ENCODE data around the gene SUSD3.

The SUSD3 gene

GRCh38 chr9:93072383-93072795, 13.9 kb downstream of the SUSD3 start:
- in situ Hi-C loops (cut with HindIII; ENCODE audit: low sequenced_read_pairs): no loop called here

- in situ Hi-C loops (cut with HindIII; ENCODE audit: low sequenced_read_pairs): no loop called here
Observed at GRCh38 chr9:93076101-93076791, 17.7 kb downstream of the SUSD3 start.

GRCh38 chr9:93076792-93077128, 18.3 kb downstream of the SUSD3 start:
- in situ Hi-C loops (cut with HindIII; ENCODE audit: low sequenced_read_pairs): no loop called here

DNA sequence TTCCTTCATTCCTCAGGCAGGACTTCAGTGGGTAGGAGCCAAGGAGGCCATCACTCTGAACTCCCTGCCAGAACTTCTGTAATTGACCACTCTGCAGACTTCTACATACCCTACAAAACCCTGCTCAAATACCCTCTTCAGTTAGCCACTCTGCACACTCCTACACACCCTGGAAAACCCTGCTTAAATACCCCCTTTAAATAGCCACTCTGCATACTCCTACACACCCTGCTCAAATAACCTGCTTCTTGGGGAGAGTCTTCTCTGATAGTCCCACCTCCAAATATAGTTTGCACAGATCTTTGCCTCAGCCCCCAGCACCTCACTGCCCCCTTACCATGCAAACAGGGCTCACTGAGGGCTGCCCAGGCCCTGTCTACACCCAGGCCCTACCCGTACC, 18.9 kb downstream of the SUSD3 start:
- in situ Hi-C loops (cut with HindIII; ENCODE audit: low sequenced_read_pairs): no loop called here

GRCh38 chr9:93077811-93078210, 19.3 kb downstream of the SUSD3 start:
- in situ Hi-C loops (cut with HindIII; ENCODE audit: low sequenced_read_pairs): no loop called here

GRCh38 chr9:93079371-93079770, 20.9 kb downstream of the SUSD3 start:
- in situ Hi-C loops (cut with HindIII; ENCODE audit: low sequenced_read_pairs): no loop called here

DNA sequence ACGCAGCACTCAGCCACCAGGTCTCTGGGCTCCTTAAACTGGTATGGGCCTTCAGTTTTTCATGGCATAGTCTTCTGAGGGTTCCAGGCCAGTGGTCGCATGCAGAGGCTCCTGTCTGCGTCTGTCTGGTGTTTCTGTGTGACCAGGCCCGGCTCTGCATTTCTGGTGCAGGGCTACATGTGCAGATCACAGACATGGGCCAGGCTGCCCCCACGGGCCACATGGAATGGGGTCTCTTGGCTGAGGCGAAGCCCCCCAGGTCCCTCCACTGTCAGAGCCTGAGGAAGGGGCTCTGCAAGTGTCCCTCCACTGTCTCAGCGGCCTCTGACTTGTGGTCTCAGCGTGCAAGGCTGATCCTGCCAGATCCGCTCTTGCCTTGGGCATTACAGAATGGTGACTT, 21.9 kb downstream of the SUSD3 start:
- in situ Hi-C loops (cut with HindIII; ENCODE audit: low sequenced_read_pairs): no loop called here

DNA sequence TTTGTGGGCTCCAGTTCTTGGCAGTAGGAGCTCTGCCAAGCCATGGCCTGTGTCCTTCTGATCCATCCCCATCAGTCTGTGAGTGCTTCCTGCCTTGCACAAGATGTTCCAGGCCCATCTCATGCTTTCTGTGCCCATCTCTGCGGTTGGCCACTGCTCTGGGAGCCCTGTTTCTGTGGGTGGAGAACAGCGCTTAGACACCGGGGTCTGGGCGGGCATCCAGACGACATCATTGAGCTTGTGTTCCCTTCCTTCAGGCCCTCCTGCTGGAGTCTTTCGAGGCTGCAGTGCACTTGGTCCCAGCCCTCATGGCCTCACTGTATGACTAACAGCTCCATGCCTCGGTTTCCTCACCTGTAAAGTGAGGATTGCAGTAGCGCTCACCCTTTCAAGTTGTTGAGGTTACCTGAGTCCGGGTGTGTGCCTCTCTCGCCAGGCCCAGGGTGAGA, 22.6 kb downstream of the SUSD3 start:
- in situ Hi-C loops (cut with HindIII; ENCODE audit: low sequenced_read_pairs): no loop called here

DNA sequence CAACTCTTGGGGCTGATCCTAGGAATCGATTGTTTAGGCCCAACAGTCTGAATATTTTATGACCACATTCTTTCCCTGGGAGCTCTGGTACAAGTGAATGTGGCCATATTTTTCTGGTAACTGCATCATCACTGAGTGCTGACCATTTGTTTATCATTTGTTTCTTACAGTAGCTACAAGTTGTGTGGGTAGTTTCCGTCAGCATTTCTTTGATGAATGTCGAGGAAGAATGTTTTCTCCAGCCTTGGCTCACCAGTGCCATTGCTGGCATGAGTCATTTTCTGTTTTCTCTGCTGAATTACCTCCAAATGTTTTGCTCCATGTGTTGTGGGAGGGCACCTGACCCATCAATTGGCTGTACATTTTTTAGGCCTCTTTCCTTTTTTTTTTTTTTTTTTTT, 23.4 kb downstream of the SUSD3 start:
- in situ Hi-C loops (cut with HindIII; ENCODE audit: low sequenced_read_pairs): no loop called here

- in situ Hi-C loops (cut with HindIII; ENCODE audit: low sequenced_read_pairs): no loop called here
Observed at GRCh38 chr9:93082841-93083411, 24.4 kb downstream of the SUSD3 start.

GRCh38 chr9:93083592-93084470, 25.3 kb downstream of the SUSD3 start:
- in situ Hi-C loops (cut with HindIII; ENCODE audit: low sequenced_read_pairs): no loop called here

DNA sequence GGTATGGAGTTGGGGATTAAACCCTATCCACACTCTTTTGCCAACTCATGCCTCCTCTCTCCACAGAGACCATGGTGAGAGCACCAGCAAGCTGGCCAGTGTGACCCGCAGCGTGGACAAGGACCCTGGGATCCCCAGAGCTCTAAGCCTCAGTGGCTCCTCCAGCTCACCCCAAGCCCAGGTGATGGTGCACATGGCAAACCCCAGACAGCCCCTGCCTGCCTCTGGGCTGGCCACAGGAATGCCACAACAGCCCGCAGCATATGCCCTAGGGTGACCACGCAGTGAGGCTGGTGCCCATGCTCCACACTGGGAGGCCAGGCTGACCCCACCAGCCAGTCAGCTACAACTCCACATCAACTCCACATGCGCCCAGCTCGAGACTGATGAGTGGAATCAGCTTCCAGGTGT, 26.0 kb downstream of the SUSD3 start:
- in situ Hi-C loops (cut with HindIII; ENCODE audit: low sequenced_read_pairs): no loop called here

DNA sequence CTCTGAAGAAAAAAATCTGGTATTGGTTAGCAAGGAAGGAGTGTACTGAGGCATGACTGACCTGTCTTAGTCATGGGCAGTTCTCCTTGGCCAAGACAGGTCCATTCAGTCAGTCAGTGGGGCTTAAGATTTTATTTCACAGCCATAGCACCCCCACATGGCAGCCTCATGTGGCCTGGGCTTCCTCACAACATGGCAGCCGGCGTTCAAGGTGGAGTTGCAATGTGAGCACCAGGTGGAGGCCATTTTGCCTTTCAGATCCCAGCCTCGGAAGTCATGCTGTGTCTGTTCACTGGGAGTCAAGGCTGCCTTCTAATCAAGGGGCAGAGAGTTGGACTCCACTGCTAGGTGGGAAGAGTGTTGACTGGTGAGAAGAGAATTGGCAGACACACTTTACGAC, 27.2 kb downstream of the SUSD3 start:
- in situ Hi-C loops (cut with HindIII; ENCODE audit: low sequenced_read_pairs): no loop called here

DNA sequence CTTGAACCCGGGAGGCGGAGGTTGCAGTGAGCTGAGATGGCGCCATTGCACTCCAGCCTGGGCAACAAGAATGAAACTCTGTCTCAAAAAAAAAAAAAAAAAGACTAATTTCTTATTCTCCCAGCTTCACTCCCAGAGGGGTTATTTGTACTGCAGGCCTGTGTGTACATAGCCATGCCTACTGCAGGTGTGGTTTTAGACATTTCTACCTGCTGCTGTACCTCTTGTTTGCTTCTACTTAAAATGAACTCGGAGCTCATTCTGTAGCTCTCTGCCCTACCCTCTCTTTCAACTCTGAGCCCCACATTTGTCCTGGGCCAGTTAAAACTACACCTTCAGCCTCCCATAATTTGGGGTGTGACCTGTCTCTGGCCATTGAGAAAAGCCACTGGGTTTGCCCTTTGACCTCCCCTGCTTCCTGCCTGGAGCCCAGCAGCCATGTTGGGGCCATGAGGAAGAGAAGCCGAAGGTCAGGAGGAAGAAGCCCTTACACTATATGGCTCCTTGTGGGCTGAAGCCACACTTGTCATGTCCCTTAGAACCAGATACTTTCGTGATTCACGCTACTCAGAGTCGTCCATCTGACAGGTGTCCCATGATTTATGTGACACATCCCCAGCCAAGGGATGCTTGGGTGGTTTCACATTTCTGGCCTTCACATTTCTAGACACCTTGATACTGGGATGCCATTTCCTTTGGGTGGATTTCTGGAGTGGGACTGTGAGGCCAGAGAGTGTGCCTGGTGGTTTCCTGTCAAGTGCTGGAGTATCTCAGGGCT, 28.1 kb downstream of the SUSD3 start:
- in situ Hi-C loops (cut with HindIII; ENCODE audit: low sequenced_read_pairs): no loop called here

GRCh38 chr9:93087971-93088655, 29.6 kb downstream of the SUSD3 start:
- in situ Hi-C loops (cut with HindIII; ENCODE audit: low sequenced_read_pairs): no loop called here

DNA sequence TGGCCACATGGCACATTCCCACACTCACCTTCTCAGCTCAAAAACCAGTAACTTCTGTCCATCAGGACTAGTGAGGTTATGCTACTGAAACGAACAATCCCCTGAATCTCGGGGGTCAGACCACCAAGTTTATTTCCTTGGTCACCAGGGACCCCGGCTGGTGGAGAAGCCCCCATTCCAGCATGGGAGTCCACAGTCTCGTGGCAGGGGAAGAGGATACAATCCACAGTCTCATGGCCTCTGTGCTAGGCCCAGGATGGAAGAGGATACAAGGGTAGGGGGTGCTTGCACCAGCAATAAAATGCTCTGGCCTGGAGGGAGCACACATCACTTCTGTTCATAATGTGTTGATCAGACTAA, 30.1 kb downstream of the SUSD3 start:
- in situ Hi-C loops (cut with HindIII; ENCODE audit: low sequenced_read_pairs): no loop called here

- in situ Hi-C loops (cut with HindIII; ENCODE audit: low sequenced_read_pairs): no loop called here
Observed at GRCh38 chr9:93089024-93089423, 30.5 kb downstream of the SUSD3 start.

DNA sequence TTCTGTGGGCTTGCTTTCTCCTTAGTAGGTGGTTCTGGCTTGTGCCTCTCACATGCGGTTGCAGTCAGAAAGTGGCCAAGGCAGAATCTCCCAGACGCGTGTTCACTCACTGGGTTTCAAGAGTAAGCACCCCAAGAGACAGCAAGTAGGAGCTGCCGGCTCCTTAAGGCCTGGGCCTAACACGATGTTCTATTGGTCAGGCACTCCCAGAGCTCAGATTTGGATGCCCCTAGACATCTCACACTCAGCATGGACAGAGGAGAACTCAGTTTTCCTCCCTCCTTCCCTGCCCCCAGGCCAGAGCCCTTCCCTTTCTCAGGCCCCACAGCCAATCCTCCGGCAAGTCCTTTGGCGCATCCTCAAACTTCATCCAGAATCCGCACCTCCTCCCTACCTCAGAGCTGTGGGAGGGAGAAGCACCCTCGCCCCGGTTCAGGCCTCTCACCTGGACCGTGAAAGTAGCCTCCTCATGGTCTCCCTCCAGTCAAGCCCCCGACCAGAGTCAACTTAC, 31.0 kb downstream of the SUSD3 start:
- in situ Hi-C loops (cut with HindIII; ENCODE audit: low sequenced_read_pairs): no loop called here

GRCh38 chr9:93090091-93090655, 31.7 kb downstream of the SUSD3 start:
- in situ Hi-C loops (cut with HindIII; ENCODE audit: low sequenced_read_pairs): no loop called here

- in situ Hi-C loops (cut with HindIII; ENCODE audit: low sequenced_read_pairs): no loop called here
Observed at GRCh38 chr9:93091056-93091452, 32.6 kb downstream of the SUSD3 start.

Data from endothelial cell of hepatic sinusoid (primary cell).